GM23338 (cell line): Measurements from ENCODE around the gene PTPRR. TPM values are rescaled to one million over a fixed set of nuclear protein-coding genes. Genes with fewer than 3 reads are reported as not detected.

Experiments used
- CREB1 ChIP-seq: fragments of 250-450 bp; sonication (Bioruptor Pico); IDR thresholded peaks from 2 replicates; pipeline ENCODE4 v1.5.0; 2020; ENCODE audit warnings: low read depth, mild to moderate bottlenecking, moderate library complexity
- EZH2 ChIP-seq: fragments of 200-600 bp; sonication (generic); IDR thresholded peaks from one replicate; pipeline ENCODE4 v1.8.0; 2017; ENCODE audit warnings: antibody characterized with exemption, mild to moderate bottlenecking, low read depth; ENCODE audit not compliant: unreplicated experiment
- NANOG ChIP-seq: IDR thresholded peaks from 2 replicates; pipeline ENCODE4 v1.6.1; 2016; ENCODE audit warnings: antibody characterized with exemption, borderline replicate concordance
- polyA plus RNA-seq: library from polyadenylated mRNA; unstranded; fragments of >200 nt; fragmentation: Nextera tagmentation; extraction: Ambion mirVana; gene quantifications from 2 replicates; pipeline ENCODE4 v1.2.1, GENCODE V29; 2016
- total RNA-seq: library from RNA; depleted of rRNA; stranded (reverse); fragments of >200 nt; shearing (Covaris generic); gene quantifications from 2 replicates; pipeline ENCODE4 v1.2.3, GENCODE V29; 2014
- TF ChIP-seq, protein P1 (sequence below): fragments of 250-450 bp; sonication (Bioruptor Pico); IDR thresholded peaks from 2 replicates; pipeline ENCODE4 v1.5.0; 2020; ENCODE audit warnings: mild to moderate bottlenecking, moderate library complexity
- TF ChIP-seq, protein P2 (sequence below): IDR thresholded peaks from one replicate; pipeline ENCODE4 v1.6.1; 2018; ENCODE audit warnings: antibody characterized with exemption; ENCODE audit not compliant: unreplicated experiment
- TF ChIP-seq, protein P3 (sequence below), 2 experiments: fragments of 200-600 bp in 1 of 2; sonication (generic) in 1 of 2; conservative IDR thresholded peaks; 2 replicates each; pipeline versions ENCODE4 v1.5.1 to v1.6.1; 2016 to 2017; ENCODE audit warnings: antibody characterized with exemption in 2 of 2, low read depth in 2 of 2, mild to moderate bottlenecking in 2 of 2, moderate library complexity in 1 of 2

Gene PTPRR
- total and polyA plus RNA-seq, 2 experiments from 2014 or later, result 0.26 to 0.76 TPM

DNA sequence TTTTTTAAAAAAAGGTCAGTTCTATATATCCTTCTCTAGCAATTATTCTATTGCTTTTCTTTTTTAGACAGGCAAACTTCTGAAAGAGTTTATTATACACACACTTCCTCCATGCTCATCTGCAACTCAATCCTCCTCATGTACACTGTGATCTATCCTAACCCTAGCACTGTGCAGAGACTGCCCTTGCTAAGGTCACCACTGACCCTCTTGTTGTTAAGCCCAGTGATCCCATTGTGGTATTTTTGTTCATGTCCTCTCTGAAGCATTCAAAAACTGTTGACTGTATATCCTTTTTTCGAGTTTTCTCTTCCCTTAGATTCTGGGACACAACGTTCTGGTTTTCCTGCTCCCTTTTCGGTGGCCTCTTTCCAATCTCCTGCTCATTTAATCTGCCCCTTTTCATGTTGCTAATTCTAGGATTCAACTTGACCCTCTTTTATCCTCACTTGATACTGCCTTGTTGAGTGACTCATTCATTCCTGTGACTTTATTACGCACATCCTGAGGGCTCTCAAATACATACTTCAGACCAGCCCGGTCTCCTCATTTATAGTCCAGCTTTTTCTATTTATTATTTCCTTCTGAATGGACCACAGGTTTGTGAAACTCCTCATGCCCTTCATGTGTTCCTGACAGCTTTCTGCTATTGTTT is 229.4 kb downstream of the PTPRR start (continued):
- TF ChIP-seq, protein P1, sequence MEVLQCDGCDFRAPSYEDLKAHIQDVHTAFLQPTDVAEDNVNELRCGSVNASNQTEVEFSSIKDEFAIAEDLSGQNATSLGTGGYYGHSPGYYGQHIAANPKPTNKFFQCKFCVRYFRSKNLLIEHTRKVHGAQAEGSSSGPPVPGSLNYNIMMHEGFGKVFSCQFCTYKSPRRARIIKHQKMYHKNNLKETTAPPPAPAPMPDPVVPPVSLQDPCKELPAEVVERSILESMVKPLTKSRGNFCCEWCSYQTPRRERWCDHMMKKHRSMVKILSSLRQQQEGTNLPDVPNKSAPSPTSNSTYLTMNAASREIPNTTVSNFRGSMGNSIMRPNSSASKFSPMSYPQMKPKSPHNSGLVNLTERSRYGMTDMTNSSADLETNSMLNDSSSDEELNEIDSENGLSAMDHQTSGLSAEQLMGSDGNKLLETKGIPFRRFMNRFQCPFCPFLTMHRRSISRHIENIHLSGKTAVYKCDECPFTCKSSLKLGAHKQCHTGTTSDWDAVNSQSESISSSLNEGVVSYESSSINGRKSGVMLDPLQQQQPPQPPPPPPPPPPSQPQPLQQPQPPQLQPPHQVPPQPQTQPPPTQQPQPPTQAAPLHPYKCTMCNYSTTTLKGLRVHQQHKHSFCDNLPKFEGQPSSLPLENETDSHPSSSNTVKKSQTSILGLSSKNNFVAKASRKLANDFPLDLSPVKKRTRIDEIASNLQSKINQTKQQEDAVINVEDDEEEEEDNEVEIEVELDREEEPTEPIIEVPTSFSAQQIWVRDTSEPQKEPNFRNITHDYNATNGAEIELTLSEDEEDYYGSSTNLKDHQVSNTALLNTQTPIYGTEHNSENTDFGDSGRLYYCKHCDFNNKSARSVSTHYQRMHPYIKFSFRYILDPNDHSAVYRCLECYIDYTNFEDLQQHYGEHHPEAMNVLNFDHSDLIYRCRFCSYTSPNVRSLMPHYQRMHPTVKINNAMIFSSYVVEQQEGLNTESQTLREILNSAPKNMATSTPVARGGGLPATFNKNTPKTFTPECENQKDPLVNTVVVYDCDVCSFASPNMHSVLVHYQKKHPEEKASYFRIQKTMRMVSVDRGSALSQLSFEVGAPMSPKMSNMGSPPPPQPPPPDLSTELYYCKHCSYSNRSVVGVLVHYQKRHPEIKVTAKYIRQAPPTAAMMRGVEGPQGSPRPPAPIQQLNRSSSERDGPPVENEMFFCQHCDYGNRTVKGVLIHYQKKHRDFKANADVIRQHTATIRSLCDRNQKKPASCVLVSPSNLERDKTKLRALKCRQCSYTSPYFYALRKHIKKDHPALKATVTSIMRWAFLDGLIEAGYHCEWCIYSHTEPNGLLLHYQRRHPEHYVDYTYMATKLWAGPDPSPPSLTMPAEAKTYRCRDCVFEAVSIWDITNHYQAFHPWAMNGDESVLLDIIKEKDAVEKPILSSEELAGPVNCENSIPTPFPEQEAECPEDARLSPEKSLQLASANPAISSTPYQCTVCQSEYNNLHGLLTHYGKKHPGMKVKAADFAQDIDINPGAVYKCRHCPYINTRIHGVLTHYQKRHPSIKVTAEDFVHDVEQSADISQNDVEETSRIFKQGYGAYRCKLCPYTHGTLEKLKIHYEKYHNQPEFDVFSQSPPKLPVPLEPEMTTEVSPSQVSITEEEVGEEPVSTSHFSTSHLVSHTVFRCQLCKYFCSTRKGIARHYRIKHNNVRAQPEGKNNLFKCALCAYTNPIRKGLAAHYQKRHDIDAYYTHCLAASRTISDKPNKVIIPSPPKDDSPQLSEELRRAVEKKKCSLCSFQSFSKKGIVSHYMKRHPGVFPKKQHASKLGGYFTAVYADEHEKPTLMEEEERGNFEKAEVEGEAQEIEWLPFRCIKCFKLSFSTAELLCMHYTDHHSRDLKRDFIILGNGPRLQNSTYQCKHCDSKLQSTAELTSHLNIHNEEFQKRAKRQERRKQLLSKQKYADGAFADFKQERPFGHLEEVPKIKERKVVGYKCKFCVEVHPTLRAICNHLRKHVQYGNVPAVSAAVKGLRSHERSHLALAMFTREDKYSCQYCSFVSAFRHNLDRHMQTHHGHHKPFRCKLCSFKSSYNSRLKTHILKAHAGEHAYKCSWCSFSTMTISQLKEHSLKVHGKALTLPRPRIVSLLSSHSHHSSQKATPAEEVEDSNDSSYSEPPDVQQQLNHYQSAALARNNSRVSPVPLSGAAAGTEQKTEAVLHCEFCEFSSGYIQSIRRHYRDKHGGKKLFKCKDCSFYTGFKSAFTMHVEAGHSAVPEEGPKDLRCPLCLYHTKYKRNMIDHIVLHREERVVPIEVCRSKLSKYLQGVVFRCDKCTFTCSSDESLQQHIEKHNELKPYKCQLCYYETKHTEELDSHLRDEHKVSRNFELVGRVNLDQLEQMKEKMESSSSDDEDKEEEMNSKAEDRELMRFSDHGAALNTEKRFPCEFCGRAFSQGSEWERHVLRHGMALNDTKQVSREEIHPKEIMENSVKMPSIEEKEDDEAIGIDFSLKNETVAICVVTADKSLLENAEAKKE (CRISPR knock-in tag), result no peak
- TF ChIP-seq, protein P2, sequence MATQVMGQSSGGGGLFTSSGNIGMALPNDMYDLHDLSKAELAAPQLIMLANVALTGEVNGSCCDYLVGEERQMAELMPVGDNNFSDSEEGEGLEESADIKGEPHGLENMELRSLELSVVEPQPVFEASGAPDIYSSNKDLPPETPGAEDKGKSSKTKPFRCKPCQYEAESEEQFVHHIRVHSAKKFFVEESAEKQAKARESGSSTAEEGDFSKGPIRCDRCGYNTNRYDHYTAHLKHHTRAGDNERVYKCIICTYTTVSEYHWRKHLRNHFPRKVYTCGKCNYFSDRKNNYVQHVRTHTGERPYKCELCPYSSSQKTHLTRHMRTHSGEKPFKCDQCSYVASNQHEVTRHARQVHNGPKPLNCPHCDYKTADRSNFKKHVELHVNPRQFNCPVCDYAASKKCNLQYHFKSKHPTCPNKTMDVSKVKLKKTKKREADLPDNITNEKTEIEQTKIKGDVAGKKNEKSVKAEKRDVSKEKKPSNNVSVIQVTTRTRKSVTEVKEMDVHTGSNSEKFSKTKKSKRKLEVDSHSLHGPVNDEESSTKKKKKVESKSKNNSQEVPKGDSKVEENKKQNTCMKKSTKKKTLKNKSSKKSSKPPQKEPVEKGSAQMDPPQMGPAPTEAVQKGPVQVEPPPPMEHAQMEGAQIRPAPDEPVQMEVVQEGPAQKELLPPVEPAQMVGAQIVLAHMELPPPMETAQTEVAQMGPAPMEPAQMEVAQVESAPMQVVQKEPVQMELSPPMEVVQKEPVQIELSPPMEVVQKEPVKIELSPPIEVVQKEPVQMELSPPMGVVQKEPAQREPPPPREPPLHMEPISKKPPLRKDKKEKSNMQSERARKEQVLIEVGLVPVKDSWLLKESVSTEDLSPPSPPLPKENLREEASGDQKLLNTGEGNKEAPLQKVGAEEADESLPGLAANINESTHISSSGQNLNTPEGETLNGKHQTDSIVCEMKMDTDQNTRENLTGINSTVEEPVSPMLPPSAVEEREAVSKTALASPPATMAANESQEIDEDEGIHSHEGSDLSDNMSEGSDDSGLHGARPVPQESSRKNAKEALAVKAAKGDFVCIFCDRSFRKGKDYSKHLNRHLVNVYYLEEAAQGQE, result no peak
- no peak for TF ChIP-seq EZH2
- no peak for TF ChIP-seq NANOG
- TF ChIP-seq, protein P3, sequence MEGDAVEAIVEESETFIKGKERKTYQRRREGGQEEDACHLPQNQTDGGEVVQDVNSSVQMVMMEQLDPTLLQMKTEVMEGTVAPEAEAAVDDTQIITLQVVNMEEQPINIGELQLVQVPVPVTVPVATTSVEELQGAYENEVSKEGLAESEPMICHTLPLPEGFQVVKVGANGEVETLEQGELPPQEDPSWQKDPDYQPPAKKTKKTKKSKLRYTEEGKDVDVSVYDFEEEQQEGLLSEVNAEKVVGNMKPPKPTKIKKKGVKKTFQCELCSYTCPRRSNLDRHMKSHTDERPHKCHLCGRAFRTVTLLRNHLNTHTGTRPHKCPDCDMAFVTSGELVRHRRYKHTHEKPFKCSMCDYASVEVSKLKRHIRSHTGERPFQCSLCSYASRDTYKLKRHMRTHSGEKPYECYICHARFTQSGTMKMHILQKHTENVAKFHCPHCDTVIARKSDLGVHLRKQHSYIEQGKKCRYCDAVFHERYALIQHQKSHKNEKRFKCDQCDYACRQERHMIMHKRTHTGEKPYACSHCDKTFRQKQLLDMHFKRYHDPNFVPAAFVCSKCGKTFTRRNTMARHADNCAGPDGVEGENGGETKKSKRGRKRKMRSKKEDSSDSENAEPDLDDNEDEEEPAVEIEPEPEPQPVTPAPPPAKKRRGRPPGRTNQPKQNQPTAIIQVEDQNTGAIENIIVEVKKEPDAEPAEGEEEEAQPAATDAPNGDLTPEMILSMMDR (conservative IDR thresholded peaks at IDR 0.05; ENCODE audit: low read depth in 2 of 2), result no peak
- no peak for TF ChIP-seq CREB1
